Natural killer cell (primary cell): ENCODE results near the gene EXOSC3. TPM values are rescaled to one million over a fixed set of nuclear protein-coding genes. Genes with fewer than 3 reads are reported as not detected.

Experiments used
- total RNA-seq, 4 donors: library from RNA; stranded (reverse); fragments of 120-200 nt in 1 of 4; gene quantifications; one replicate each; pipeline versions ENCODE4 v1.2.3 to v1.2.4, GENCODE V29; 2013 to 2022

The EXOSC3 gene
- total RNA-seq, 3 donors from 2014 or later (not counting 1 experiment from before 2014, with no cell fraction given): 20.3 to 42.7 (median 24.5) TPM

Other genes with a start within 250 kb of the EXOSC3 start
- gene FBXO10, start 208.7 kb downstream of the EXOSC3 start, total RNA-seq: 1 to 10 TPM; 1.7 to 2.2 (median 2.1) TPM
- gene TOMM5, start 192.5 kb downstream of the EXOSC3 start, total RNA-seq: 10 to 100 TPM; 29.3 to 38.9 (median 36.7) TPM
- gene FRMPD1, start 134.1 kb downstream of the EXOSC3 start, total RNA-seq: not detected
- gene TRMT10B, start 31.3 kb downstream of the EXOSC3 start, total RNA-seq: 10 to 100 TPM; 13.2 to 15.4 (median 13.3) TPM
- gene DCAF10, start 15.7 kb upstream of the EXOSC3 start, total RNA-seq: 10 to 100 TPM; 12.9 to 21.0 (median 18.5) TPM
- 10 to 100 TPM; 22.2 to 35.4 (median 33.7) TPM for gene SLC25A51, start 119.1 kb upstream of the EXOSC3 start, total RNA-seq